ENCODE data around the gene CRHR2.
"Not testable (repeated sequence)": the region's sequence is repeated elsewhere in the genome, so short reads cannot be mapped to it uniquely, and the experiment has no call there.

The CRHR2 gene

DNA sequence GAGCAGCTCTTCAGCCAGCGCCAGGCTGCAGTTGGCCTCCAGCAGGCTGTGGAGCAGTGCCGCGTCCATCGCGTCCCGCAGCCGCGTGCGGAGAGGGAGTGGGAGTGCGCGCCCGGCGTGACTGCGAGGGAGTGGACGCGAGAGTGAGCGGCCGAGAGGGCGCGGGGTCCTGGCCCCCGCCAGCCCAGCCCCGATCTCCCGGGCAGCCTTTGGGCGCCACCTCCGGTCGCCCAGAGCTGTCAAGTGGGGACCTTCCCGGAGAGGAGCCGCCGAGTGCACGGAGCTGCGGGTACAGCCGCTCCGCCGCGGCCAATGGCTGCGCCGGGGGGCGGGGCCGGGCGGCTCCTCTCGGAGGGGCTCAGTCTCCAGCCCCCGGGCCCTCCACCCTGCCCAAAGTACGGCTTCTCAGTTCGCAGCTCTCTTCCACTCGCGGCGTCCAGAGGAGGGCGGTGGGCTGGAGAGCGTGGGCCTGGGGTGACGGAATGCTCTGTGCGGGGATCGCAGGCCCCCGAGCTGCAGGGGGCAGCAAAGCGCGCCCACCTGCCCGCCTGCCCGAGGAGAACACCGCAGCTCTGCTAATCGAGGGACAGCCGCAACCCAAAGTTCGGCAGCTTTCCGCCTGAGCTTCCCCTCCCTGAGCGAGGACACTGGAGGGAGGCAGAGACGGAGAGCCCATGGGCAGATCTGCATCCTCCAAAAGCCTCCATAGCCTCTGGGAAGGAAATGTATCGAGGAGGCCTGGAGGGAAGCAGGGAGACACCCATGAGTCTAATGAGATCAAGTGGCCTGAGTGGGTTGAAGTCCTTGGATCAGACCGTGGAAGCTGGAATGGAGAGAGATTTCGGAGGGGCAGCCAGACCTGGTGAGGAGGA is at the start of gene CRHR2:
Gene CRHR2, minus strand, starts transcription at position 245 of the 872 bp plus-strand sequence. Its CDS starts 176 bp downstream, at position 69.
- DNase-seq, result no peak

DNA sequence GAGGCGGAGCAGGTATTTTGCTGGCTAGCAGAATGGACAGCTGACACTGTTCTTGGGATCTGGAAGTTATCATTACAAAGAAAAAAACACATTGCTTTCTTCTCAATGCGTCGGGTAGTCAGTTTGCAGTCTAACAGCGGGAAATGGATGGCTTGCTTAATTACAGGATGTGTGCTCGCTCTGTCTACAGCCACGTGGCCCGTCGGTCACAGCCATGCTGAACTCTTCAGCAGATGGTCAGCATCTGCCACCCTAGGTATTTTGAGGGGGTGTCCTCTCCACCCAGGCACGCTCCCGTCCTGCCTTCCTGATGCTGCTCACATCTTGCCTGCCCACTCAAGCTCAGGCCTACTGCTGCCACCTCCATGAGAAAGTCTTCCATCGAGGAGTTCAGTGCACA is 49.3 kb upstream of the CRHR2 start:
- no peak for DNase-seq

DNA sequence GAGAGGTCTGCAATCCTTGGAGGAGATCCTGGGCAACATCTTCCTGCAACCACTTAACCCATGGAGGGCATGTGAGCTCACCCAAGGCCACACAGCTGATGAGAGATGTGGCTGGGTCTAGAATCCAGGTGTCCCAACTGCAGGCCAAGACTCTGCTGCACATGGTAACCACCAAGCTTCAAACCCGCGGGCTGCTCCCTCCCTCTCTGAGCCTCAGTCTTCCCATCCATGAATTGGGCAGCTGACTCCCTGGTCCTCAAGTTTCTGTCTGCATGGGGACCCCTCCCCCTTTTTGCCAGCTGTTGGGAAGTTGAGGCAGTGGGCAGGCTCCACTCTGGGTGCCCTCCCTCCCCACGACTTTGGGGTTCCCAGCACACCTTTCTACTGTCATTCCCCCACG is 48.7 kb upstream of the CRHR2 start:
- no peak for DNase-seq

DNA sequence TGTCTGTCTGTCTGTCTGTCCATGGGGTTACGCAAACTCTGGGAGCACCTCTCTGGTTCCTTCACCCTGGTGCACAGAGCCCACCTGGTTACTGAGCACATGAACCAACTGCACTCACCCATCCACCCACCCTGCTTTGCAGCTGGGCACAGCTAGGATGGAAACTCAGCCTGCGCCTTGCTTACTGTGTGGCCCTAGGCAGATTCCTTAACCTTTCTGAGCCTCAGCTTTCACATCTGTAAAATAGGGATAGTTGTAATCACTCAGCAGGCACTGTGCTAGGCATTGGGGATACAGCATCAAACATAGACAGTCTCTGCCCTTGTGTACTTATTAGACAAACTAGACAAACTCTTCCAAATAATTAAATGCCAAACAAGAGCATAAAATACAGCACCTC is 47.8 kb upstream of the CRHR2 start:
- no peak for DNase-seq

DNA sequence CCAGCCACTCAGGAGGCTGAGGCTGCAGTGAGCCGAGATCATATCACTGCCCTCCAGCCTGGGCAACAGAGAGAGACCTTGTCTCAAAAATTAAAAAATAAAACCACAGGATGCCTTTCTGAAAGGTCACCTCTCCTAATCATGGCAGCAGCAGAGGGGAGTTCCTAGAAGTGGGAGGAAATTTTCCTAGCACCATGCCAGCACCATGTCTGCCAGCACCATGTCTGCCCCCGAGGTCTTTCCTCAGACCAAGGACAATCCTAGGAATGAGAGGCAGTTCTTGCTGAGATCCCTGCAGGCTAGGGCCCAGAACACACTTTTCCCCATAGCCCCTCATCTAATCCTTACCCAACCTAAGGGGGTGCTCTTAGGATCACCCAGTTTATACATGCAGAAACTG is 47.4 kb upstream of the CRHR2 start:
- DNase-seq, result no peak

DNA sequence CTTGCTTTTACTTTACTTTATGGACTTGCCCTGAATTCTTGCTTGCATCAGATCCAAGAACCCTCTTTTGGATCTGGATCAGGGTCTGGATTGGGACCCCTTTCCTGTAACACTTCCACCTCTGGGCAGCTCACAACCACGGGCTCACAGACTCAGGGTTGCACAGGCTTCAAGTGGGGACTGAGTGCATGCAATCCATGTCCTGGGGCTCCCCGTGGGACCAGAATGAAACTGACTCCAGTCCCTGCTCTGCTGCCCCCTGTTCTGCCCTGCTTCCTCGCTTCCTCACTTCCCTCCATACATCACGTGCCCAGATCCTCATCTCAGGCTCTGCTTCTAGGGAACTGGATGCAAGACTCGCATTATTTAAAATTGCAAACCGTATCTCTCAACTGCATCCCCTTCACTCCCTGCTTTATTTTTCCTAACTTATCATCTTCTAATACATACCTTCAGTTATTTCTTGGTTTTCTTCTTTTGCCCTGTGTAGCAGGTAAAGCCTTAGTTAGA is 46.4 kb upstream of the CRHR2 start:
- DNase-seq, result no peak

DNA sequence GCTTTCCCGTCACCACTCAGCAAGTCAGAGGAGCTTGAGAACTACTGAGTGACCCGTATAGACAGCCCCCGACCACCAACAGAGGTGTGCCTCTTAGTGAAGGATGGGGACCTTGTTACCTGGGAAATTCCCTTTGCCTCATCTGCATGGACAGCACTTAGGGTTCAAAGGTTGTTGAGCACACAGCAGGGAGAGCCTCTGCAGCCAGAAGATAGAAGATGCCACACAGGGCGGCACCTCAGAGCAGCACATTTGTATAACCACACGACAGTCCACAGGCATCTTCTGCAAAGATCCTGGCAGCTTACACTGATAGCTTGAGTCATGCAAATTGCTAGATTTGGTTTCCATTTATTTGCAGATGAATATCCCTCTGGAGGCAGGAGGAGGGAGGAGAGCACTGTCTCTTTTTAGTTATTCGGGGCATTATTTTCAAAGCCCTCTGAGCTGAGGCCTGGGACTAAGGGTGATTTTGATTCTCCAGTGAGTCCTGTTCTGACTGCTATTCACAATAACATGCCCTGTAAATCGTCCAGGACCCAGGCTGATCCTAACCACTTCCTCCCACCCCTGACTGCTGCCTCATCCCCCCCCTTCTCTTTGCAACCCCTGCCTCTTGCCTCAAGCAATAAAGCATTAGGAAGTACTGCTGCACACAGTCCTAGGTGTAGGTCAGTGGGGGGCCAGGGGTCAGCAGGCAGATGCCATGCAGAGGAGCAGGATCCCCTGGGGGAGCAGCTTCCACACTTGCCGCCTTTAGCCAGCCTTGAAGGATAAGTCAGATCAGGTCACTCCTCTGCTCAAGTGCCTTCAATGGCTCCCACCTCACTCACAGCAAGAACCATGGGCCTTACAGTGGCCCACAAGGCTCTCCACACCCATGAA is 45.0 kb upstream of the CRHR2 start:
- DNase-seq, result no peak

DNA sequence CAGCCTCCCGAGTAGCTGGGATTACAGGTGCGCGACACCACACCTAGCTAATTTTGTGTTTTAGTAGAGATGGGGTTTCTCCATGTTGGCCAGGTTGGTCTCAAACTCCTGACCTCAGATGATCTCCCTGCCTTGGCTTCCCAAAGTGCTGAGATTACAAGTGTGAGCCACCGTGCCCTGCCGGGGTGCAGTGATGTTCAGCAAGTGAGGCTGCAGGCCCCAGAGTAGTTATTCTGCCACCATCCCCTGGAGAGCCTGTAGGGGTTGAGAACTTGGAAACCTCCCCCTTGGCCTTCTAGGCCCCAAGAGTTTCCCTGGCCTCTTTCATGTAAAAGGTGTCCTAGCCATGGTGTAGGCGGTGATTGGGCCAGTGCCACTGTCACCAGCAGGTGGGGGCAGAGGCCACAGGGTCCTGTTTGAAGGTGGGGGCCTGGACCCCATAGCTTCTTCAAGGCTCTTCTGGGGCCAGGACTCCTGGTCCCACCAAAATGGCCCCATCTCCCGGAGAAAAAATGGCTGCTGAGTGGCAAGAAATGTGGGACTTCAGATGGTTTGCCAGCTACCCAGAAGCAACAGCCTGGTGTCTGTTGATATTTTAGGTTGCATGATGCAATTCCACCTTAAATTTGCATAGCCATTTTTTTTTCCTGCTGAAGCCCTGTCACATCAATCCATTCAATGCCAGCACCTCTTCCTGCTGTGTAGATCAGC is 44.2 kb upstream of the CRHR2 start:
- no peak for DNase-seq

DNA sequence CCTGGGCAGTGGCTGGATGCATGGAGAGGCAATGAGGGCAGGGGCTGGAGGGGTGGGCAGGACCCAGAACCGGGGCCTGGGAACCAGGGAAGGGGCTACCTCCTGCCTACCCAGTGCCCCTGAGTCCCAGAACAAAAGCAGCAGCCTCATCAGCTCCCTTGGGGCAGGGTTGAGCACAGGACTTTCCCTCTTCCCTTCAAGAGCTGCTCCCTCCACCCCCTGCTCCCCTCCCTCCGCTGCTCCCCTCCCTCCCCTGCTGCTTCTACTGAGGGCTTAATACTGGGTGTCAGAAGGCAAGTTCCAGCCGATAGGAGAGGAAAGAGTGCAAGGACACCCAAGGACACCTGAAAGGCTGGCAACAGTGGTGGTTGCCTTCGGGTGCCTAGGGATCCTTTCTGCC is 41.5 kb upstream of the CRHR2 start:
- no peak for DNase-seq

DNA sequence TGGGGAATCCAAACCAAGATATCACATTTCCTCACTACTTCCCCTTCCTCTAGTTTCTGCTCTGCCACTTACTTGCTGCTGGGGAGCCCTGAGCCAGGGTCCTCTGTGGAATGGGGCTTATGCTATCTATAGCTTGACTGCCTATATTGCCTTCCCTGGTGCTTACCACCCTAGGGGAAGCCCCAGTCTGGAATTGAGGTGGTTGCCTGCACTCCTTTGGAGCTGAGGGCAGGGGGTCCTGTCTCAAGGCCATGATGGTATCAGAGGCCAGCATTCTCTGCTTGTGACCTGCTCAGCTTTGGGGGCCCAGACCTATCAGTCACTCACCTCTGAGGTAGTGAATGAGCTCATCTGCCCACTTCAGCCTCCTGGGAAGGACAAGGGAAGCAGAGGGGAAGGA is 40.4 kb upstream of the CRHR2 start:
- no peak for DNase-seq

DNA sequence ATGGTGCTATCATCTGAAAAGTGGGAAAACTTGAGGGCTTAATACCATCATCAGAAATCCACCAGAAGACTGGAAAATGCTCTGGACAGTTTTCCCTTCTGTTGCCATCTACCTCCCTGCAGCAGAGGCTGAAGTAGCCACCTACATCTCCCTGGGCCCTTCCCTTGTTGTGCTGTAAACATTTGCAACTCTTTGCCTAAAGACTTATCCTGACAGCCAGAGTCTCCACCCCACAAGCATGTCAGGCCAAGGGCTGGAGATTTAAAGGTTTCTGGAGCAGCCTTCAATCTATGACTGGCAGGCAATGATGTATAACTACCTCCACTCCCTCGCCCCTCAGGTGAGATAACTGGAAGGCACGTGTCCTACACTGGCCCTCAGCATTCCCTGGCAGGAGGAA is 39.9 kb upstream of the CRHR2 start:
- DNase-seq, result no peak

DNA sequence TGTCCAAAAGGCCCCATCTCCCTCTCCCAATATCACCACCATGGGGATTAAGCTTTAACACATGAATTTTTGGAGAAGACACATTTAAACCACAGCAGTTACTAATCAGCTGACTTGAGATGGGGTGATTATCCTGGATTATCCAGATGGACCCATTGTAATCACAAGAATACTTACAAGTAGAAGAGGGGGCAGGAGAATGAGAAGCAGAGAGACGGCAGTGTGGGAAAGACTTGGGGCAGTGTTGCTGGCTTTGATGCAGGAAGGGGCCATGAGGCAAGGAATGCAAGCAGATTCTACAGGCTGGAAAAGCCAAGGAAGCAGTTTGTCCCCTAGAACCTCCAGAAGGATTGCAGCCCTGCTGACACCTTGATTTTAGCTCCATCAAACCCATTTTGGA is 39.0 kb upstream of the CRHR2 start:
- DNase-seq, result no peak

DNA sequence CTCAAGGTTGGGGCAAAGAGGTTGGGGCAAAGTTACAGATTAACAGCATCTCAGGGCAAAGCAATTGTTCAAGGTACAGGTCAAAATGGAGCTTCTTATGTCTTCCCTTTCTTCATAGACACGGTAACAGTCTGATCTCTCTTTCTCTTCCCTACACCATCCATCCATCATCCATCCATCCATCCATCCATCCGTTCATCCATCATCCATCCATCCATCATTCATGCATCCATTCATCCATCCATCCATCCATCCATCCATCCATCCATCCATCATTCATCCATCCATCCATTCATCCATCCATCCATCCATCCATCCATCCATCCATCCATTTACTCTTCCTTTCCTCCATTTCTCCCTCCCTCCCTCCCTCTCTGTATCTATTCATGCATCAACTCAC is 37.2 kb upstream of the CRHR2 start:
- not testable (repeated sequence) for DNase-seq

DNA sequence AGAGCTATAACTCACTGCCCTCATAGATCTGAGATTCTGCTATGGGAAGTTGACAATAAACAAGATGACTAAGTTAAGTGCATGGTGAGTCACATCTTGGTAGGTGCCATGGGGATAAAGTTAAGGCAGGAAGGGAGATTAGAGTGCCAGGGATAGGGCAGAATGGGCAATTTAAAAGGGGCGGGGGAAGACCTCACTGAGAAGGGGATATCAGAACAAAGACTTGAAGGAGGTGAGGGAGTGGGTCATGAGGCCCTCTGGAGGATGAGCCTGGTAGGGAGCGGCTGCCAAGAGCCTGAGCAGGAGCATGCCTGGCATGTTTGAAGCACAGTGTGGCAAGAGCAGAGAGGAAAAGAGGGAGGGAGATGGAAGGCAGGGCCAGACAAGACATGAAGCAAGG is 34.9 kb upstream of the CRHR2 start:
- DNase-seq, result no peak

DNA sequence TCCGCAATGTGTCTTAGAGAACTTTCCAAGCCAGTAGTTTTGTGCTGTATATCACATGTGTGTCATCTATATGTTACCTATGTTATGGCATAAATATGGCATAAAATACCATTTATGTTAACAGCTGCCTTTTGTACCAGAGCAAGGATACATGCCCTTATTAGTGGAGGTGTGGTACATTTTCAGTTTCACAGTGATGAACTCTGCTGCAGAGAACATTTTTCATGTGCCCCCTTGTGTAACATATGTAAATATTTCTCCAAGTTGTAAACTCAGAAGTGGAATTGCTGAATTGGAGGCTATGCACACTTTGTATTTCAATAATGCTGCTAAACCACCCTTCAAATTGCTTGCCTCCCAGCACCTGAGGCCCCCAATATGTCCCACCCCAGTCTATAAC is 31.9 kb upstream of the CRHR2 start:
- no peak for DNase-seq

DNA sequence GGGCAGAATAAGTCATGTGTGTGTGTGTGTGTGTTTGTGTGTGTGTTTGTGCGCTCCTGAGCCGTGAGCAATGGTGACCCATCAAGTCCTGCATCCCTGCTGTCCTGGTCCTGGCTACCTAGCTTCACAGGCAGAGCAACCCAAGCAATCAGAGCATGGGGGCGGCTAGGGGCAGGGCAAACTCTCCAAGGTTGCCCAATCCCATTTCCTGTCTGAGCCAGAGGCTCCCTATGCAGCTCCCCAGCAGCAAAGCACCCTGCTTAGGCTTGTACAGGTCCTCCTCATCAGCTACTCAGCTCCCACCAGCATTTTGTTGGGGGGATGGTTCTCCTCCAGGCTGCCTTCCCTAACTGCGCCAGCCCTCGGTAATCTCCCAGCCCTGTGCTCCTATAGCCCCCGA is 31.1 kb upstream of the CRHR2 start:
- no peak for DNase-seq

DNA sequence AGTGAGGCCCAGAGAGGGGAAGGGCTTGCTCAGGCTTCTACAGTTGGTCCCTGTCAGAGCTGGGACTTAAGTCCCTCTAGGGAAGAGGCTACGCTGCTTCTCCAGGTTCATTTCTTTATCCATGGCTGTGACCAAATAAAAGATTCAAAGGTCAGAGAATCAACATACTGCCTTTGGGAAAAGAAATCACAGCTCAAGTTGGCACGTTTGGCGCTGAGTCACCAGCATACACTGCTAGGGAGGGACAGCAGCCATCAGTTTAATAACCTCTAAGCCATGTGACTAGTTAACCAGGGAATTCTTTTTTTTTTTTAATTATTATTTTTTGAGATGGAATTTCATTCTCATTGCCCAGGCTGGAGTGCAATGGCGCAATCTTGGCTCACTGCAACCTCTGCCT is 28.4 kb upstream of the CRHR2 start:
- DNase-seq, result no peak

DNA sequence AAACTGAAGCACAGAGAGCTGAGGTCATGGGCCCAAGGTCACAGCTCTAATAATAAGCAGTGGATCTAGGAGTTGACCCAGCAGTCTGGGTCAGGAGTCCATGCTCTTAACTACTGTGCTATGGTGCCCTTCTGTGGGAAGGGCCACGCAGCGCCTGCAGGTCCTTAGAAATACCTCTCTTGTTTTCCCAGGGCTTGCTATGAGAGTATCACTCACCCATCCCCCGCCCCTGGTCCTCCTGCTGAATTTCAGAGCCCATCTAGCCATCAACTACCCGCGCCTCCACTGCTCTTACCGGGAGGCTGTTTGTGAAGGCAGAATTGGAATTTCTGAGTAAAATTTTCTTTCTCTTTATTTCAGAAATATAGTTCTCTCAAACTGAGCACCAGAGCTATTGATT is 27.3 kb upstream of the CRHR2 start:
- DNase-seq, result no peak

DNA sequence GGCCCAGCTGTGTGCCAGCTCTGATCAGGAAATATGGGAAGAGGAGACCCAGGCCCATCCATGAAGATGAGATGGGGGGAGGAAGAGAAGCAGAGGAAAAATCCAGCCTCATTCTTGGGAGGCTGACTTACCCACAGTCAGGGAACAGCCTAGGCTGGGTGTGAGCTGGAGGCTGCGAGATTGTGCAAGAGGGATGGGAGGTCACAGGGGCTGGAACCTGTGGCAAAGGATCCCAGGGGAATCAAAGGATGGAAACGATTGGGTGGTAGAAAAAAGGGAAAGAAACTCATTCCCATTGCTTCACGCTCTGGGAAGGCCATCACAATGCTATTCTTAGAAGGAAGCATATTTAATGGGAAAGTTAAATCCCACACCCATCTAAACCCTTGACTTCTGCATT is 26.7 kb upstream of the CRHR2 start:
- no peak for DNase-seq

DNA sequence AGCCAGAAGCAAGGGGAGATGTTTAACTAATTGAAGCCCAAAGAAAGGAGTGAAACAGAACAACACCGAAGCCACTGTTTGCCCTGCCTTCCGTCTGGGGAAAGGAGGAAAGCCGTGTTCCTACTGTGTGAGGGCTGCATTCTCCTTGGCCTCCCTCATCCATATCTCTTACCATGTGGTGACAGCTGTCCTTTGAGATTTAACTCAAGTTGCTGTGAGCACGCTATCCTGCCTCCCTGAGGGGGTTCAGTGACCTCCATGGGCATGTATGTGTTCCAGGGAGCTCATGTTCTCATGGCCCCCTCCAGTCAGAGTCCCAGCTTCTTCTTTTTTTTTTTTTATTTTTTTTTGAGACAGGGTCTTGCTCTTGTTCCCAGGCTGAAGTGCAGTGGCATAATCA is 26.2 kb upstream of the CRHR2 start:
- no peak for DNase-seq

DNA sequence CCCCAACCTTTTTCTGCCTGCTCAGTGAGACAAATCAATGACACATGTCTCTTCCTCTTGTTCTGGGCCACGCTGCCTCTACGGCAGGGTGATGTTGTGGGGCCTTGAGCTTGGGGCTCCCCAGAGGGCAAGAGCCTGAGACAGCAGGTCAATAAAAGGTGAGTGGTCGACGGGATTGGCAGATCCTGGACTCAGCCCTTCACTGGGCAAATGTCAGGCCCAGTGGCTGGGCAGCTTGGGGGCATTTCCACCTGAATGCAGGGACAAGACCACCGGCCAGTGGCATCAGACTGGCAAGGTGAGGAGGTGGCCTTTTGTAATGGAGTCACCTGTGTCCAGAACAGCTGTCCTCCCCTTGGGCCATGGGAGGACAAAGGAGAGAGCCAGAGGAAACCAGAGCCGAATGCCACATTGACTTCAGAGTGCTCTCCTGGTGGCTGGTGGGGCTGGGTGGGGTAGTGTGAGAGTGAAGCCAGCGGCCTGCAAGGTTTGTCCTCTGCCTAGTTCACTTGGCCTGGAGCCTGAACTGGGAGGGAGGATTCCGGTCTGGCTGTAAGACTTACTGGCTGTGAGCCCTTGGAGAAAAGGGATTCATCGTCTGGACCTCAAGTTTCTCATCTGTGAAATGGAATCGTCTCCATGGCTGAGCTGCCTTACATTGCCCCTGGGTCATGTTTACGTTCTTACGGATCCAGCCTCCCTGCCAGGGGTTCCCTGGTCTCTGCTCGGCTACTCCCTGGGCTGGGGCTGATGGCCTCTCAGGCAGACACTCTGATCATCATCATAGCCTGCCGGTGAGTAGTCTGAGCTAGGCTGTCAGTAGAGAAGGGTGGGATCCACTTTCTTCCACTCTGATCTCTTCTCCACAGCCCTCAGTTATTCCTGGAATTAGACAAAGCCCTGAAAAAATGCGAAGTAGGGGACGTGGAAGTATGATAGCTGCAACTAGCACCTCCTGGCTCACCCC is 25.4 kb upstream of the CRHR2 start:
- no peak for DNase-seq

DNA sequence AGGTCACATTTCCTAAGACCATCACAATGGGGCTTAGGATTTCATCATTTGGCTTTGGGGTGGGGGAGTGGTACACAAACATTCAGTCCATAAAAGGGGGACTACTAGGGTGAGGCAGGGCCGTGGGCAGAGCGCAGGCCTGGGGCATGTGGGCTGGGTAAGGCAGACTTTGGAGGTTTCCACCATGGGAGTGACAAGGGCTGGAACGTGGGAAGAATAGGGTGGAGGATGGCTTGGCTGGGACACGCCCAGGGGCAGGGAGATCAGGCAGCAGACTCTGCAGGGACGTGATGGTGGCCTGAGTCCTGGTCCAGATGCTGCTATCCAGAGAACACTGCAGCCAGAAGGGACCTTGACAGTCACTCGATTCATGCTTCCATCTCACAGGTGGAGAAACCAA is 24.7 kb upstream of the CRHR2 start:
- no peak for DNase-seq

Data from NCI-H2107 (cell line).